ENCODE results near the gene SLC6A1. TPM values are rescaled to one million over a fixed set of nuclear protein-coding genes. Genes with fewer than 3 reads are reported as not detected.

SLC6A1 gene
- total and polyA plus RNA-seq, 2 of the 13 experiments (the other 11 are each of a cell fraction or from before 2014, with no cell fraction given), result not detected

DNA sequence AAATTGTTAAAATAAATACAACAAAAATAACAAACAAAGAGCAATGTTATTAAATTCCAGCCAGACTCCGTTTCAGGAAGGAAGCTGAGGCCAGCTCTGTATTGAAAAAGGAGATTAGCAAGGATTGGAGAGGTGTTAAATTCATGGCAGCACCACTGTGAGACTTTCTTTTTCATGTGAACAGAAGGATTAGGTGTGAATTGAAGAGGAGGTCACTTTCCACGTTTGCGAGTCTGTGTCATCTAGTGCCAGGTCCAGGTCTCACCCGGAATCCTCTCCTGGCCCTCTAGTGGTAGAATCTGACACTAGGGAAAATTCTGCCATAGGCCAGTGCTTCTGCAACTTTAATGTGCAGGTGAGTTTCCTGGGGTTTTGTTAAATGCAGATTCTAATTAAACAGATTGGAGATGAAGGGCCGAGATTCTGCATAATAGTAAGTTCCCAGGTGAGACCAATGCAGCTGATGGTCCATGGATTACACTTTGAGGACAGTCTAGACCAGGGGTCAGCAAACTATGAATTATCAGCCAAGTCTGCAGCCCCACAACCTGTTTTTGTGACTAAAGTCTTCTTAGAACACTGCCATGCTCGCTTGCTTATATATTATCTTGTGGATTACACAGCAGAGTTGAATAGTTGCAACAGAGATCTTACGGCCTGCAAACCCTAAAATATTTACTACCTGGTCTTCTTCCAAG, 9.2 kb upstream of the SLC6A1 start:
- Histone ChIP-seq H3K27me3 (ENCODE audit: control insufficient read depth in 1 of 2, insufficient read depth in 2 of 2, low read length in 2 of 2) (0 out of 5 replicates have a peak, but pooled peaks cover 0 to 3% of the 10 kb centered on the region in 2 experiments), H3K9ac (ENCODE audit: insufficient read depth, low read depth, low read length) (no peak overlapping the region), H3K79me2 (ENCODE audit: insufficient read depth, low read length) (no peaks in the 10 kb centered on the region), H2AFZ (ENCODE audit: low read length) (no peak overlapping the region), H3K4me3 (replicated peaks in 1 of 3; ENCODE audit: insufficient read depth in 1 of 3, low read depth in 2 of 3, low read length in 3 of 3) (no peak overlapping the region), H3K4me2 (ENCODE audit: low read depth, low read length) (no peak overlapping the region), H3K4me1 (ENCODE audit: insufficient read depth, low read length) (peaks cover 24% of the 10 kb centered on the region), H4K20me1 (ENCODE audit: insufficient read depth, low read length) (no peaks in the 10 kb centered on the region), H3K27ac (ENCODE audit: extremely low read length, insufficient read depth, low read length) (no peak overlapping the region), H3K9me3 (ENCODE audit: low read length) (no peaks in the 10 kb centered on the region), H3K36me3 (replicated peaks in 1 of 2; ENCODE audit: control insufficient read depth in 1 of 2, insufficient read depth in 2 of 2, low read length in 2 of 2) (no peaks in the 10 kb centered on the region)
- in situ Hi-C loops (cut with HindIII; ENCODE audit: extremely low pct_ligation_motif_present, low pct_unique_long_range_greater_than_20kb), result no loop called here
- FAIRE-seq (peak; percentile 77), ATAC-seq (peak; percentile 73), DNase-seq (ENCODE audit: low spot score) (peak; percentile 25)
- intact Hi-C loops (cut with micrococcal nuclease; ENCODE audit: unreplicated experiment), result loop anchor here (1.0 kb wide), 1 partner anchor 225 kb away; no protein-coding TSS in a partner anchor
- no TSS peak for BruUV-seq (replicated peaks)
- ChIA-PET POLR2A (no interaction called here), CTCF (ENCODE audit: low intra/inter-chr PET ratio, low total read pairs) (interaction anchor here (1.6 kb wide), 1 partner anchor 225 kb away, joined by 11 read pairs; no protein-coding TSS in a partner anchor)
- 25% methylated on average over 6 of the region's 7 CpGs for WGBS (ENCODE audit: low lambda C conversion rate)
- TF ChIP-seq, protein P1, sequence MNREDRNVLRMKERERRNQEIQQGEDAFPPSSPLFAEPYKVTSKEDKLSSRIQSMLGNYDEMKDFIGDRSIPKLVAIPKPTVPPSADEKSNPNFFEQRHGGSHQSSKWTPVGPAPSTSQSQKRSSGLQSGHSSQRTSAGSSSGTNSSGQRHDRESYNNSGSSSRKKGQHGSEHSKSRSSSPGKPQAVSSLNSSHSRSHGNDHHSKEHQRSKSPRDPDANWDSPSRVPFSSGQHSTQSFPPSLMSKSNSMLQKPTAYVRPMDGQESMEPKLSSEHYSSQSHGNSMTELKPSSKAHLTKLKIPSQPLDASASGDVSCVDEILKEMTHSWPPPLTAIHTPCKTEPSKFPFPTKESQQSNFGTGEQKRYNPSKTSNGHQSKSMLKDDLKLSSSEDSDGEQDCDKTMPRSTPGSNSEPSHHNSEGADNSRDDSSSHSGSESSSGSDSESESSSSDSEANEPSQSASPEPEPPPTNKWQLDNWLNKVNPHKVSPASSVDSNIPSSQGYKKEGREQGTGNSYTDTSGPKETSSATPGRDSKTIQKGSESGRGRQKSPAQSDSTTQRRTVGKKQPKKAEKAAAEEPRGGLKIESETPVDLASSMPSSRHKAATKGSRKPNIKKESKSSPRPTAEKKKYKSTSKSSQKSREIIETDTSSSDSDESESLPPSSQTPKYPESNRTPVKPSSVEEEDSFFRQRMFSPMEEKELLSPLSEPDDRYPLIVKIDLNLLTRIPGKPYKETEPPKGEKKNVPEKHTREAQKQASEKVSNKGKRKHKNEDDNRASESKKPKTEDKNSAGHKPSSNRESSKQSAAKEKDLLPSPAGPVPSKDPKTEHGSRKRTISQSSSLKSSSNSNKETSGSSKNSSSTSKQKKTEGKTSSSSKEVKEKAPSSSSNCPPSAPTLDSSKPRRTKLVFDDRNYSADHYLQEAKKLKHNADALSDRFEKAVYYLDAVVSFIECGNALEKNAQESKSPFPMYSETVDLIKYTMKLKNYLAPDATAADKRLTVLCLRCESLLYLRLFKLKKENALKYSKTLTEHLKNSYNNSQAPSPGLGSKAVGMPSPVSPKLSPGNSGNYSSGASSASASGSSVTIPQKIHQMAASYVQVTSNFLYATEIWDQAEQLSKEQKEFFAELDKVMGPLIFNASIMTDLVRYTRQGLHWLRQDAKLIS (CRISPR knock-in tag; IDR thresholded peaks at IDR 0.05), result no peak
- no peak for TF ChIP-seq ZSCAN29 (CRISPR knock-in tag; conservative IDR thresholded peaks at IDR 0.05)
- TF ChIP-seq RAD21 (CRISPR knock-in tag; IDR thresholded peaks at IDR 0.05), result 0 out of 2 replicates have a peak, but pooled peaks have one; percentile 16
- TF ChIP-seq STAG1 (CRISPR knock-in tag; IDR thresholded peaks at IDR 0.05), result peak; percentile 51
- no peak for TF ChIP-seq HNF4G (IDR thresholded peaks at IDR 0.05; ENCODE audit: borderline replicate concordance, low read depth, low read length)
- no peak for TF ChIP-seq HNF4G (CRISPR knock-in tag; IDR thresholded peaks at IDR 0.05; ENCODE audit: borderline replicate concordance, low read depth)
- no peak for TF ChIP-seq ZNF430 (CRISPR knock-in tag; IDR thresholded peaks at IDR 0.05)
- TF ChIP-seq MIXL1 (CRISPR knock-in tag; IDR thresholded peaks at IDR 0.05), result 0 out of 2 replicates have a peak, but pooled peaks have one; percentile 14
- TF ChIP-seq HDAC2 (CRISPR knock-in tag; IDR thresholded peaks at IDR 0.05), result no peak
- TF ChIP-seq SMC3 (IDR thresholded peaks at IDR 0.05; ENCODE audit: low read length), result peak; percentile 67; the same call in 1 of the 2 replicates
- peak; percentile 28 for TF ChIP-seq XRCC5 (optimal IDR thresholded peaks at IDR 0.05; ENCODE audit: low read length)
- TF ChIP-seq ZNF672 (CRISPR knock-in tag; IDR thresholded peaks at IDR 0.05), result no peak
- TF ChIP-seq, protein P2, sequence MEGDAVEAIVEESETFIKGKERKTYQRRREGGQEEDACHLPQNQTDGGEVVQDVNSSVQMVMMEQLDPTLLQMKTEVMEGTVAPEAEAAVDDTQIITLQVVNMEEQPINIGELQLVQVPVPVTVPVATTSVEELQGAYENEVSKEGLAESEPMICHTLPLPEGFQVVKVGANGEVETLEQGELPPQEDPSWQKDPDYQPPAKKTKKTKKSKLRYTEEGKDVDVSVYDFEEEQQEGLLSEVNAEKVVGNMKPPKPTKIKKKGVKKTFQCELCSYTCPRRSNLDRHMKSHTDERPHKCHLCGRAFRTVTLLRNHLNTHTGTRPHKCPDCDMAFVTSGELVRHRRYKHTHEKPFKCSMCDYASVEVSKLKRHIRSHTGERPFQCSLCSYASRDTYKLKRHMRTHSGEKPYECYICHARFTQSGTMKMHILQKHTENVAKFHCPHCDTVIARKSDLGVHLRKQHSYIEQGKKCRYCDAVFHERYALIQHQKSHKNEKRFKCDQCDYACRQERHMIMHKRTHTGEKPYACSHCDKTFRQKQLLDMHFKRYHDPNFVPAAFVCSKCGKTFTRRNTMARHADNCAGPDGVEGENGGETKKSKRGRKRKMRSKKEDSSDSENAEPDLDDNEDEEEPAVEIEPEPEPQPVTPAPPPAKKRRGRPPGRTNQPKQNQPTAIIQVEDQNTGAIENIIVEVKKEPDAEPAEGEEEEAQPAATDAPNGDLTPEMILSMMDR (CRISPR knock-in tag; IDR thresholded peaks at IDR 0.05), result peak; percentile 73

All from HepG2 (cell line).